ENCODE measurements around the gene LAMA5.

DNA sequence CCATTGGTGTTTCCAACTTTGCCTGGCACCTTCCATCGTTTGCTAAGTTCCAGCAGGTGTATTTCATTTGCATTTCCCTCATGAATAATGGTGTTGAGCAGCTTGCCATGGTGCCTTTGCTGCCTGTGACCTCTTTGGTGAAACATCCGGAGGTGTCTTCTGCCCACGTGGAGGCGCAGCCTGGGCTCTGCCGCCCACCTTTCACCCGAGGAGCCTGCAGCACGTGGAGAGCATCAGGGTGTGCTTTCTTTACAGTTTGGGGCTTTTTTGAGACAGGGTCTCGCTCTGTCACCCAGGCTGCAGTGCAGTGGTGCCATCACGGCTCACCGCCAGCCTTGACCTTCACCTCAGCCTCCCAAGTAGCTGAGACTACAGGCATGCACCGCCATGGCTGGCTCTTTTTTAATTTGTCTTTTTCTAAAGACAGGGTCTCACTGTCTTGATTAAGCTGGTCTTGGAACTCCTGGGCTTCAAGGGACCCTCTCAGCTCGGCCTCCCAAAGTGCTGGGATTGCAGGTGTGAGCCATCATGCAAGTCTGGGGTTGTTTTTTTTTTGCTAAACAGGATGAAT lies 67.4 kb downstream of the LAMA5 start:
- TF ChIP-seq, protein P1, sequence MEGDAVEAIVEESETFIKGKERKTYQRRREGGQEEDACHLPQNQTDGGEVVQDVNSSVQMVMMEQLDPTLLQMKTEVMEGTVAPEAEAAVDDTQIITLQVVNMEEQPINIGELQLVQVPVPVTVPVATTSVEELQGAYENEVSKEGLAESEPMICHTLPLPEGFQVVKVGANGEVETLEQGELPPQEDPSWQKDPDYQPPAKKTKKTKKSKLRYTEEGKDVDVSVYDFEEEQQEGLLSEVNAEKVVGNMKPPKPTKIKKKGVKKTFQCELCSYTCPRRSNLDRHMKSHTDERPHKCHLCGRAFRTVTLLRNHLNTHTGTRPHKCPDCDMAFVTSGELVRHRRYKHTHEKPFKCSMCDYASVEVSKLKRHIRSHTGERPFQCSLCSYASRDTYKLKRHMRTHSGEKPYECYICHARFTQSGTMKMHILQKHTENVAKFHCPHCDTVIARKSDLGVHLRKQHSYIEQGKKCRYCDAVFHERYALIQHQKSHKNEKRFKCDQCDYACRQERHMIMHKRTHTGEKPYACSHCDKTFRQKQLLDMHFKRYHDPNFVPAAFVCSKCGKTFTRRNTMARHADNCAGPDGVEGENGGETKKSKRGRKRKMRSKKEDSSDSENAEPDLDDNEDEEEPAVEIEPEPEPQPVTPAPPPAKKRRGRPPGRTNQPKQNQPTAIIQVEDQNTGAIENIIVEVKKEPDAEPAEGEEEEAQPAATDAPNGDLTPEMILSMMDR (IDR thresholded peaks at IDR 0.05) = no peak
- TF ChIP-seq POLR2A (IDR thresholded peaks at IDR 0.05) (no peak), POLR2AphosphoS5 (IDR thresholded peaks at IDR 0.05; ENCODE audit: insufficient read depth in 1 of 2, low read depth in 1 of 2) (no peak)

Data from vagina (tissue), 2 donors.